Stimulated activated CD8-positive, alpha-beta memory T cell treated with anti-CD3 and anti-CD28 coated beads, Interleukin-15, amount 100 ng/mL, for 1 hour (primary cell): ENCODE data around the gene PHPT1.

Source experiments
- DNase-seq: peaks from one replicate; pipeline ENCODE4 v3.0.0-alpha.2; 2020; ENCODE audit warnings: low read depth

The PHPT1 gene

GRCh38 chr9:136848393-136849037, 694 bp upstream of the PHPT1 start:
- DNase-seq = no peak

- no peak for DNase-seq
Measured at GRCh38 chr9:136849960-136850865, 1.0 kb downstream of the PHPT1 start.

GRCh38 chr9:136850866-136851775, 1.9 kb downstream of the PHPT1 start:
- DNase-seq = no peak

- no peak for DNase-seq
Measured at GRCh38 chr9:136851941-136852663, 2.9 kb downstream of the PHPT1 start, which contains the start of gene MAMDC4. MAMDC4 (plus strand) TSS chr9:136852346; CDS start chr9:136852417, 71 bp downstream.

GRCh38 chr9:136852664-136853595, 3.7 kb downstream of the PHPT1 start:
- no peak for DNase-seq

- DNase-seq = no peak
Measured at GRCh38 chr9:136853596-136854112, 4.4 kb downstream of the PHPT1 start.

- no peak for DNase-seq
Measured at GRCh38 chr9:136854113-136854841, 5.1 kb downstream of the PHPT1 start.

GRCh38 chr9:136854842-136855460, 5.7 kb downstream of the PHPT1 start:
- DNase-seq = no peak

- DNase-seq = no peak
Measured at GRCh38 chr9:136855461-136856078, 6.4 kb downstream of the PHPT1 start.

- no peak for DNase-seq
Measured at GRCh38 chr9:136856079-136856476, 6.9 kb downstream of the PHPT1 start.

- DNase-seq = no peak
Measured at GRCh38 chr9:136856541-136857141, 7.4 kb downstream of the PHPT1 start.

- no peak for DNase-seq
Measured at GRCh38 chr9:136857166-136857565, 8.0 kb downstream of the PHPT1 start.

- DNase-seq = no peak
Measured at GRCh38 chr9:136857581-136858412, 8.6 kb downstream of the PHPT1 start.

GRCh38 chr9:136858452-136858843, 9.2 kb downstream of the PHPT1 start:
- no peak for DNase-seq

- DNase-seq = no peak
Measured at GRCh38 chr9:136858844-136859757, 9.9 kb downstream of the PHPT1 start.

- DNase-seq = no peak
Measured at GRCh38 chr9:136860529-136860928, 11.3 kb downstream of the PHPT1 start.
